Immature natural killer cell (primary cell): ENCODE results near the gene BCDIN3D. TPM values are rescaled to one million over a fixed set of nuclear protein-coding genes. Genes with fewer than 3 reads are reported as not detected.

ENCODE experiments used
- DNase-seq, 3 donors: peaks; one replicate each; pipeline ENCODE4 v3.0.0; 2022; ENCODE audit warnings: mixed read lengths in 1 of 3
- H3K27ac Mint-ChIP-seq, 6 donors: one replicate each; pipeline ENCODE4 v1.8.0; 2020; ENCODE audit warnings: mixed read lengths in 6 of 6, mild to moderate bottlenecking in 5 of 6, inconsistent platforms in 4 of 6, moderate library complexity in 3 of 6
- H3K27me3 Mint-ChIP-seq, 3 donors: one replicate each; pipeline ENCODE4 v1.8.0; 2020 to 2021; ENCODE audit warnings: low read depth in 3 of 3, mild to moderate bottlenecking in 3 of 3, mixed read lengths in 3 of 3, moderate library complexity in 3 of 3, inconsistent platforms in 1 of 3
- H3K36me3 Mint-ChIP-seq, 3 donors: one replicate each; pipeline ENCODE4 v1.8.0; 2020; ENCODE audit warnings: mixed read lengths in 3 of 3, inconsistent platforms in 2 of 3, mild to moderate bottlenecking in 2 of 3
- H3K4me1 Mint-ChIP-seq, 2 donors: one replicate each; pipeline ENCODE4 v1.8.0; 2020; ENCODE audit warnings: inconsistent platforms in 2 of 2, mild to moderate bottlenecking in 2 of 2, mixed read lengths in 2 of 2, moderate library complexity in 1 of 2
- H3K4me3 Mint-ChIP-seq, 5 donors: one replicate each; pipeline ENCODE4 v1.8.0; 2020; ENCODE audit warnings: mild to moderate bottlenecking in 5 of 5, mixed read lengths in 5 of 5, inconsistent platforms in 3 of 5, moderate library complexity in 3 of 5
- H3K9me3 Mint-ChIP-seq, 6 donors: one replicate each; pipeline ENCODE4 v1.8.0; 2020; ENCODE audit warnings: mild to moderate bottlenecking in 6 of 6, mixed read lengths in 6 of 6, inconsistent platforms in 4 of 6, moderate library complexity in 3 of 6
- polyA plus RNA-seq, 3 donors: library from polyadenylated mRNA; unstranded; fragments of 300-500 nt; fragmentation: Illumina TruSeq; gene quantifications; one replicate each; pipeline ENCODE4 v1.2.3, GENCODE V29; 2021

BCDIN3D gene
- 1 to 10 TPM; 3.0 to 5.1 (median 4.5) TPM for polyA plus RNA-seq

- H3K4me1 Mint-ChIP-seq = peaks cover 33 to 36% of the 10 kb centered on the region in 2 donors
- peaks cover 3 to 11% (median 5%) of the 10 kb centered on the region in 3 donors for H3K27me3 Mint-ChIP-seq
- DNase-seq = peak; percentile 87 to 90 (median 89)
- peak within 1 kb of the TSS; percentile 91 to 96 (median 95) for H3K4me3 Mint-ChIP-seq
- no peaks in the 10 kb centered on the region for H3K9me3 Mint-ChIP-seq
- peak within 1 kb of the TSS; percentile 89 to 96 (median 92) for H3K27ac Mint-ChIP-seq
- H3K36me3 Mint-ChIP-seq = no peaks in the 10 kb centered on the region
Observed at GRCh38 chr12:49842519-49843352, at the start of gene BCDIN3D. Gene BCDIN3D (minus strand): TSS chr12:49843106. CDS start chr12:49843087, 19 bp downstream.

- Mint-ChIP-seq H3K27ac (no peak overlapping the region), H3K27me3 (peaks cover 0 to 9% (median 4%) of the 10 kb centered on the region in 3 donors), H3K9me3 (no peaks in the 10 kb centered on the region)
Observed at GRCh38 chr12:49892084-49892731, 49.3 kb upstream of the BCDIN3D start.

GRCh38 chr12:49891476-49891875 lies 48.6 kb upstream of the BCDIN3D start:
- no peak overlapping the region for H3K4me3 Mint-ChIP-seq
- H3K27ac Mint-ChIP-seq = no peak overlapping the region
- H3K4me1 Mint-ChIP-seq = no peaks in the 10 kb centered on the region
- no peaks in the 10 kb centered on the region for H3K36me3 Mint-ChIP-seq
- H3K27me3 Mint-ChIP-seq = peaks cover 0 to 9% (median 4%) of the 10 kb centered on the region in 3 donors
- H3K9me3 Mint-ChIP-seq = no peaks in the 10 kb centered on the region
- no peak for DNase-seq

More at GRCh38 chr12:49892084-49892731, 49.3 kb upstream of the BCDIN3D start:
- no peak for DNase-seq
- no peaks in the 10 kb centered on the region for H3K36me3 Mint-ChIP-seq
- H3K4me1 Mint-ChIP-seq = no peaks in the 10 kb centered on the region
- no peak overlapping the region for H3K4me3 Mint-ChIP-seq

GRCh38 chr12:49891012-49891411 lies 48.1 kb upstream of the BCDIN3D start:
- Mint-ChIP-seq H3K27ac (no peak overlapping the region), H3K27me3 (peaks cover 0 to 9% (median 4%) of the 10 kb centered on the region in 3 donors), H3K36me3 (no peaks in the 10 kb centered on the region), H3K4me3 (no peak overlapping the region), H3K4me1 (no peaks in the 10 kb centered on the region), H3K9me3 (no peaks in the 10 kb centered on the region)
- DNase-seq = no peak

- H3K4me1 Mint-ChIP-seq = no peaks in the 10 kb centered on the region
- no peak for DNase-seq
- no peak overlapping the region for H3K4me3 Mint-ChIP-seq
- H3K27me3 Mint-ChIP-seq = peaks cover 1 to 13% (median 4%) of the 10 kb centered on the region in 3 donors
- H3K36me3 Mint-ChIP-seq = no peaks in the 10 kb centered on the region
- no peak overlapping the region for H3K27ac Mint-ChIP-seq
- H3K9me3 Mint-ChIP-seq = no peaks in the 10 kb centered on the region
Observed at GRCh38 chr12:49890096-49890461, 47.2 kb upstream of the BCDIN3D start.

- Mint-ChIP-seq H3K27ac (no peak overlapping the region), H3K27me3 (peaks cover 2 to 13% (median 4%) of the 10 kb centered on the region in 3 donors), H3K9me3 (no peaks in the 10 kb centered on the region), H3K4me3 (no peak overlapping the region), H3K4me1 (no peaks in the 10 kb centered on the region), H3K36me3 (no peaks in the 10 kb centered on the region)
- no peak for DNase-seq
Observed at GRCh38 chr12:49889361-49890095, 46.6 kb upstream of the BCDIN3D start.

GRCh38 chr12:49888461-49889151 lies 45.7 kb upstream of the BCDIN3D start:
- no peak overlapping the region for H3K27ac Mint-ChIP-seq
- no peaks in the 10 kb centered on the region for H3K4me1 Mint-ChIP-seq
- peaks cover 2 to 13% (median 5%) of the 10 kb centered on the region in 3 donors for H3K27me3 Mint-ChIP-seq
- no peak overlapping the region for H3K4me3 Mint-ChIP-seq
- DNase-seq = no peak
- no peaks in the 10 kb centered on the region for H3K9me3 Mint-ChIP-seq
- H3K36me3 Mint-ChIP-seq = no peaks in the 10 kb centered on the region

GRCh38 chr12:49887536-49888401 lies 44.9 kb upstream of the BCDIN3D start:
- H3K27ac Mint-ChIP-seq = no peak overlapping the region
- no peak for DNase-seq
- no peaks in the 10 kb centered on the region for H3K4me1 Mint-ChIP-seq

GRCh38 chr12:49887091-49887490 lies 44.2 kb upstream of the BCDIN3D start:
- no peaks in the 10 kb centered on the region for H3K4me1 Mint-ChIP-seq
- H3K27ac Mint-ChIP-seq = no peak overlapping the region
- no peaks in the 10 kb centered on the region for H3K36me3 Mint-ChIP-seq
- H3K9me3 Mint-ChIP-seq = no peaks in the 10 kb centered on the region
- DNase-seq = no peak
- H3K4me3 Mint-ChIP-seq = no peak overlapping the region
- peaks cover 3 to 11% (median 5%) of the 10 kb centered on the region in 3 donors for H3K27me3 Mint-ChIP-seq

More at GRCh38 chr12:49887536-49888401, 44.9 kb upstream of the BCDIN3D start:
- Mint-ChIP-seq H3K36me3 (no peaks in the 10 kb centered on the region), H3K9me3 (no peaks in the 10 kb centered on the region), H3K27me3 (peaks cover 3 to 11% (median 7%) of the 10 kb centered on the region in 3 donors), H3K4me3 (no peak overlapping the region)

GRCh38 chr12:49885663-49886461 lies 43.0 kb upstream of the BCDIN3D start:
- Mint-ChIP-seq H3K4me1 (no peaks in the 10 kb centered on the region), H3K36me3 (no peaks in the 10 kb centered on the region), H3K4me3 (no peak overlapping the region), H3K27ac (no peak overlapping the region), H3K27me3 (peaks cover 3 to 9% (median 5%) of the 10 kb centered on the region in 3 donors), H3K9me3 (no peaks in the 10 kb centered on the region)
- no peak for DNase-seq

- H3K9me3 Mint-ChIP-seq = no peaks in the 10 kb centered on the region
- H3K27me3 Mint-ChIP-seq = peaks cover 3 to 9% (median 5%) of the 10 kb centered on the region in 3 donors
Observed at GRCh38 chr12:49885118-49885517, 42.2 kb upstream of the BCDIN3D start.

GRCh38 chr12:49882851-49883464 lies 40.1 kb upstream of the BCDIN3D start:
- Mint-ChIP-seq H3K27ac (no peak overlapping the region), H3K4me3 (no peak overlapping the region), H3K27me3 (peaks cover 3 to 7% (median 4%) of the 10 kb centered on the region in 3 donors), H3K36me3 (no peaks in the 10 kb centered on the region), H3K9me3 (peaks cover 0 to under 1% (median 0%) of the 10 kb centered on the region in 6 donors), H3K4me1 (no peaks in the 10 kb centered on the region)
- no peak for DNase-seq

More at GRCh38 chr12:49885118-49885517, 42.2 kb upstream of the BCDIN3D start:
- Mint-ChIP-seq H3K27ac (no peak overlapping the region), H3K4me3 (no peak overlapping the region), H3K36me3 (no peaks in the 10 kb centered on the region), H3K4me1 (no peaks in the 10 kb centered on the region)
- DNase-seq = no peak
